GM12891 (cell line): ENCODE data around the gene EFEMP1.

Source experiments
- POLR2A ChIP-seq: IDR thresholded peaks from 2 replicates; pipeline ENCODE4 v1.6.1; 2011; ENCODE audit warnings: low read depth, low read length, control low read depth
- POLR2AphosphoS5 ChIP-seq: IDR thresholded peaks from 2 replicates; pipeline ENCODE4 v1.6.1; 2011; ENCODE audit warnings: low read depth, low read length, control low read depth
- POU2F2 ChIP-seq: IDR thresholded peaks from 2 replicates; pipeline ENCODE4 v1.6.1; 2011; ENCODE audit warnings: low read depth, mild to moderate bottlenecking, control low read depth, low read length, moderate library complexity
- SPI1 ChIP-seq: IDR thresholded peaks from 2 replicates; pipeline ENCODE4 v1.6.1; 2011; ENCODE audit warnings: low read depth, low read length, control low read depth
- TAF1 ChIP-seq: IDR thresholded peaks from 2 replicates; pipeline ENCODE4 v1.6.1; 2011; ENCODE audit warnings: low read depth, low read length, control low read depth

- TF ChIP-seq POLR2A (no peak), POLR2AphosphoS5 (no peak), POU2F2 (no peak), TAF1 (no peak), SPI1 (no peak)
These were observed 1.2 kb downstream of the EFEMP1 start for GRCh38 chr2:55922291-55922907.
